IPS-18a (cell line): Measurements from ENCODE around the gene KCNT1.

ENCODE experiments used
- H3K27ac ChIP-seq: one replicate; pipeline ENCODE4 v1.5.1; 2013; ENCODE audit warnings: low read length
- H3K27me3 ChIP-seq: one replicate; pipeline ENCODE4 v1.6.1; 2013; ENCODE audit warnings: mild to moderate bottlenecking, low read length; ENCODE audit not compliant: control insufficient read depth, insufficient read depth
- H3K36me3 ChIP-seq: one replicate; pipeline ENCODE4 v1.6.1; 2013; ENCODE audit warnings: low read depth, low read length; ENCODE audit not compliant: control insufficient read depth
- H3K4me1 ChIP-seq: one replicate; pipeline ENCODE4 v1.6.1; 2013; ENCODE audit warnings: low read depth, low read length; ENCODE audit not compliant: control insufficient read depth
- H3K4me3 ChIP-seq: one replicate; pipeline ENCODE4 v1.5.1; 2013; ENCODE audit warnings: low read length
- H3K9ac ChIP-seq: one replicate; pipeline ENCODE4 v1.6.1; 2013; ENCODE audit warnings: mild to moderate bottlenecking, low read length, moderate library complexity
- H3K9me3 ChIP-seq: one replicate; pipeline ENCODE4 v1.6.1; 2013; ENCODE audit warnings: low read depth, low read length; ENCODE audit not compliant: control insufficient read depth

KCNT1 gene

GRCh38 chr9:135745189-135745588, 43.2 kb downstream of the KCNT1 start:
- Histone ChIP-seq H3K9me3 (no peaks in the 10 kb centered on the region), H3K4me3 (no peak overlapping the region), H3K27ac (no peak overlapping the region), H3K4me1 (no peaks in the 10 kb centered on the region), H3K36me3 (no peaks in the 10 kb centered on the region), H3K27me3 (no peaks in the 10 kb centered on the region), H3K9ac (no peak overlapping the region)

- H3K9ac ChIP-seq, result no peak overlapping the region
- no peaks in the 10 kb centered on the region for H3K36me3 ChIP-seq
- H3K4me1 ChIP-seq, result no peaks in the 10 kb centered on the region
- H3K4me3 ChIP-seq, result no peak overlapping the region
- H3K9me3 ChIP-seq, result no peaks in the 10 kb centered on the region
- H3K27ac ChIP-seq, result no peak overlapping the region
- no peaks in the 10 kb centered on the region for H3K27me3 ChIP-seq
Measured at GRCh38 chr9:135745686-135746324, 43.8 kb downstream of the KCNT1 start.

GRCh38 chr9:135746565-135746964, 44.6 kb downstream of the KCNT1 start:
- no peaks in the 10 kb centered on the region for H3K9me3 ChIP-seq
- no peak overlapping the region for H3K27ac ChIP-seq
- no peaks in the 10 kb centered on the region for H3K4me1 ChIP-seq
- H3K27me3 ChIP-seq, result no peaks in the 10 kb centered on the region
- no peaks in the 10 kb centered on the region for H3K36me3 ChIP-seq
- no peak overlapping the region for H3K9ac ChIP-seq
- H3K4me3 ChIP-seq, result no peak overlapping the region

GRCh38 chr9:135747311-135747710, 45.3 kb downstream of the KCNT1 start:
- H3K9ac ChIP-seq, result no peak overlapping the region
- H3K27me3 ChIP-seq, result no peaks in the 10 kb centered on the region
- H3K27ac ChIP-seq, result no peak overlapping the region
- no peaks in the 10 kb centered on the region for H3K9me3 ChIP-seq
- H3K4me1 ChIP-seq, result no peaks in the 10 kb centered on the region
- H3K36me3 ChIP-seq, result no peaks in the 10 kb centered on the region
- H3K4me3 ChIP-seq, result no peak overlapping the region

- H3K4me1 ChIP-seq, result no peaks in the 10 kb centered on the region
- H3K9me3 ChIP-seq, result no peaks in the 10 kb centered on the region
- H3K9ac ChIP-seq, result no peak overlapping the region
- H3K36me3 ChIP-seq, result no peaks in the 10 kb centered on the region
- no peak overlapping the region for H3K27ac ChIP-seq
- H3K4me3 ChIP-seq, result no peak overlapping the region
- H3K27me3 ChIP-seq, result no peaks in the 10 kb centered on the region
Measured at GRCh38 chr9:135748676-135749075, 46.7 kb downstream of the KCNT1 start.

GRCh38 chr9:135749171-135750045, 47.4 kb downstream of the KCNT1 start:
- H3K36me3 ChIP-seq, result no peaks in the 10 kb centered on the region

GRCh38 chr9:135750786-135751185, 48.8 kb downstream of the KCNT1 start:
- Histone ChIP-seq H3K27ac (no peak overlapping the region), H3K9me3 (no peaks in the 10 kb centered on the region), H3K27me3 (no peaks in the 10 kb centered on the region), H3K4me1 (no peaks in the 10 kb centered on the region), H3K9ac (no peak overlapping the region), H3K4me3 (no peak overlapping the region), H3K36me3 (no peaks in the 10 kb centered on the region)

More at GRCh38 chr9:135749171-135750045, 47.4 kb downstream of the KCNT1 start:
- no peaks in the 10 kb centered on the region for H3K9me3 ChIP-seq
- no peaks in the 10 kb centered on the region for H3K27me3 ChIP-seq
- H3K9ac ChIP-seq, result no peak overlapping the region
- H3K4me3 ChIP-seq, result no peak overlapping the region
- H3K4me1 ChIP-seq, result no peaks in the 10 kb centered on the region
- H3K27ac ChIP-seq, result no peak overlapping the region

GRCh38 chr9:135751501-135751900, 49.5 kb downstream of the KCNT1 start:
- H3K9me3 ChIP-seq, result no peaks in the 10 kb centered on the region
- H3K4me3 ChIP-seq, result no peak overlapping the region
- H3K36me3 ChIP-seq, result no peaks in the 10 kb centered on the region
- no peaks in the 10 kb centered on the region for H3K27me3 ChIP-seq
- H3K27ac ChIP-seq, result no peak overlapping the region
- no peaks in the 10 kb centered on the region for H3K4me1 ChIP-seq
- no peak overlapping the region for H3K9ac ChIP-seq

GRCh38 chr9:135752281-135753204, 50.6 kb downstream of the KCNT1 start:
- H3K9me3 ChIP-seq, result no peaks in the 10 kb centered on the region
- no peak overlapping the region for H3K4me3 ChIP-seq
- H3K27ac ChIP-seq, result no peak overlapping the region
- H3K36me3 ChIP-seq, result no peaks in the 10 kb centered on the region
- H3K27me3 ChIP-seq, result no peaks in the 10 kb centered on the region
- no peaks in the 10 kb centered on the region for H3K4me1 ChIP-seq
- no peak overlapping the region for H3K9ac ChIP-seq

- Histone ChIP-seq H3K9me3 (no peaks in the 10 kb centered on the region), H3K27ac (no peak overlapping the region), H3K4me1 (no peaks in the 10 kb centered on the region), H3K27me3 (no peaks in the 10 kb centered on the region), H3K4me3 (no peak overlapping the region), H3K36me3 (no peaks in the 10 kb centered on the region), H3K9ac (no peak overlapping the region)
Measured at GRCh38 chr9:135753391-135754105, 51.6 kb downstream of the KCNT1 start.

- H3K27me3 ChIP-seq, result no peaks in the 10 kb centered on the region
Measured at GRCh38 chr9:135756576-135756975, 54.6 kb downstream of the KCNT1 start.

More at GRCh38 chr9:135756576-135756975, 54.6 kb downstream of the KCNT1 start:
- Histone ChIP-seq H3K36me3 (no peaks in the 10 kb centered on the region), H3K4me3 (no peak overlapping the region), H3K9ac (no peak overlapping the region), H3K9me3 (no peaks in the 10 kb centered on the region), H3K27ac (no peak overlapping the region), H3K4me1 (no peaks in the 10 kb centered on the region)
